Stimulated activated CD4-positive, alpha-beta T cell treated with anti-CD3 and anti-CD28 coated beads, TNF-alpha, amount 100 ng/mL, for 24 hours (primary cell): Measurements from ENCODE around the gene OSBP2.

Experiments used
- DNase-seq, 3 experiments: peaks; one replicate each; pipeline ENCODE4 v3.0.0-alpha.2; 2020; ENCODE audit warnings: low read depth in 3 of 3

OSBP2 gene

GRCh38 chr22:30868663-30869385 is 174.2 kb downstream of the OSBP2 start:
- DNase-seq: no peak

- no peak for DNase-seq
Measured at GRCh38 chr22:30869667-30870395, 175.2 kb downstream of the OSBP2 start.

GRCh38 chr22:30870451-30871345 is 176.0 kb downstream of the OSBP2 start:
- DNase-seq: no peak

- no peak for DNase-seq
Measured at GRCh38 chr22:30871391-30872284, 177.0 kb downstream of the OSBP2 start.

GRCh38 chr22:30872285-30873041 is 177.8 kb downstream of the OSBP2 start:
- no peak for DNase-seq

- DNase-seq: no peak
Measured at GRCh38 chr22:30873086-30873650, 178.5 kb downstream of the OSBP2 start.

GRCh38 chr22:30873661-30874060 is 179.0 kb downstream of the OSBP2 start:
- DNase-seq: no peak

- no peak for DNase-seq
Measured at GRCh38 chr22:30874431-30875370, 180.0 kb downstream of the OSBP2 start.

GRCh38 chr22:30875481-30876215 is 181.0 kb downstream of the OSBP2 start:
- no peak for DNase-seq

- no peak for DNase-seq
Measured at GRCh38 chr22:30876221-30876751, 181.6 kb downstream of the OSBP2 start.

GRCh38 chr22:30876915-30877553 is 182.4 kb downstream of the OSBP2 start:
- no peak for DNase-seq

GRCh38 chr22:30877662-30878515 is 183.2 kb downstream of the OSBP2 start:
- DNase-seq: no peak

GRCh38 chr22:30878516-30879414 is 184.1 kb downstream of the OSBP2 start:
- no peak for DNase-seq

- DNase-seq: no peak
Measured at GRCh38 chr22:30879415-30879797, 184.7 kb downstream of the OSBP2 start.

GRCh38 chr22:30880181-30880601 is 185.5 kb downstream of the OSBP2 start:
- no peak for DNase-seq

- DNase-seq: no peak
Measured at GRCh38 chr22:30880847-30881246, 186.2 kb downstream of the OSBP2 start.
